ENCODE data around the gene TMEM164. TPM values are rescaled to one million over a fixed set of nuclear protein-coding genes. Genes with fewer than 3 reads are reported as not detected.
A peak's percentile ranks its signal among the peaks of the same experiment; 100 is the strongest.

The TMEM164 gene
- total RNA-seq, 1 donor from 2014 or later, result 48.3 TPM

DNA sequence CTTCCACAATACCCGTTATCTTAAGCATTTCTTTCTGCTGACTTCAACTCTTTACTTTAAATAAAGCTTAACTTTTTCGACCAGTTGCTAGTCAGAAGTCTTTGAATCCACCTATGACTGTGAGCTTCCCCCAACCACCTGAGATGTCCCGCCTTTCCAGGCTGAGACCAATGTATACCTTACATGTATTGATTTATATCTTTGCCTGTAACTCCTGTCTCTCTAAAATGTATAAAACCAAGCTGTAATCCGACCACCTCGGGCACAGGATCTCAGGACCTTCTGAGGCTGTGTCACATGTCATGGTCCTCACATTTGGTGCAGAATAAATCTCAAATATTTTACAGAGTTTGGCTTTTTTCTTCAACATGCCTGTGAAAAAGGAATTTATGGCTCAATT, 2.9 kb upstream of the TMEM164 start:
- no peaks in the 10 kb centered on the region for H3K36me3 ChIP-seq
- H3K4me1 ChIP-seq, result peaks cover 17% of the 10 kb centered on the region
- no peak overlapping the region for H3K27ac ChIP-seq (replicated peaks)
- H3K27me3 ChIP-seq (ENCODE audit: low read depth), result no peaks in the 10 kb centered on the region
- intact Hi-C loops (cut with micrococcal nuclease), result no loop called here
- no peak for DNase-seq
- TF ChIP-seq, protein P1, sequence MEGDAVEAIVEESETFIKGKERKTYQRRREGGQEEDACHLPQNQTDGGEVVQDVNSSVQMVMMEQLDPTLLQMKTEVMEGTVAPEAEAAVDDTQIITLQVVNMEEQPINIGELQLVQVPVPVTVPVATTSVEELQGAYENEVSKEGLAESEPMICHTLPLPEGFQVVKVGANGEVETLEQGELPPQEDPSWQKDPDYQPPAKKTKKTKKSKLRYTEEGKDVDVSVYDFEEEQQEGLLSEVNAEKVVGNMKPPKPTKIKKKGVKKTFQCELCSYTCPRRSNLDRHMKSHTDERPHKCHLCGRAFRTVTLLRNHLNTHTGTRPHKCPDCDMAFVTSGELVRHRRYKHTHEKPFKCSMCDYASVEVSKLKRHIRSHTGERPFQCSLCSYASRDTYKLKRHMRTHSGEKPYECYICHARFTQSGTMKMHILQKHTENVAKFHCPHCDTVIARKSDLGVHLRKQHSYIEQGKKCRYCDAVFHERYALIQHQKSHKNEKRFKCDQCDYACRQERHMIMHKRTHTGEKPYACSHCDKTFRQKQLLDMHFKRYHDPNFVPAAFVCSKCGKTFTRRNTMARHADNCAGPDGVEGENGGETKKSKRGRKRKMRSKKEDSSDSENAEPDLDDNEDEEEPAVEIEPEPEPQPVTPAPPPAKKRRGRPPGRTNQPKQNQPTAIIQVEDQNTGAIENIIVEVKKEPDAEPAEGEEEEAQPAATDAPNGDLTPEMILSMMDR (IDR thresholded peaks at IDR 0.05; ENCODE audit: borderline replicate concordance), result no peak
- H3K9me3 ChIP-seq (replicated peaks), result no peaks in the 10 kb centered on the region
- H3K4me3 ChIP-seq, result no peak overlapping the region

DNA sequence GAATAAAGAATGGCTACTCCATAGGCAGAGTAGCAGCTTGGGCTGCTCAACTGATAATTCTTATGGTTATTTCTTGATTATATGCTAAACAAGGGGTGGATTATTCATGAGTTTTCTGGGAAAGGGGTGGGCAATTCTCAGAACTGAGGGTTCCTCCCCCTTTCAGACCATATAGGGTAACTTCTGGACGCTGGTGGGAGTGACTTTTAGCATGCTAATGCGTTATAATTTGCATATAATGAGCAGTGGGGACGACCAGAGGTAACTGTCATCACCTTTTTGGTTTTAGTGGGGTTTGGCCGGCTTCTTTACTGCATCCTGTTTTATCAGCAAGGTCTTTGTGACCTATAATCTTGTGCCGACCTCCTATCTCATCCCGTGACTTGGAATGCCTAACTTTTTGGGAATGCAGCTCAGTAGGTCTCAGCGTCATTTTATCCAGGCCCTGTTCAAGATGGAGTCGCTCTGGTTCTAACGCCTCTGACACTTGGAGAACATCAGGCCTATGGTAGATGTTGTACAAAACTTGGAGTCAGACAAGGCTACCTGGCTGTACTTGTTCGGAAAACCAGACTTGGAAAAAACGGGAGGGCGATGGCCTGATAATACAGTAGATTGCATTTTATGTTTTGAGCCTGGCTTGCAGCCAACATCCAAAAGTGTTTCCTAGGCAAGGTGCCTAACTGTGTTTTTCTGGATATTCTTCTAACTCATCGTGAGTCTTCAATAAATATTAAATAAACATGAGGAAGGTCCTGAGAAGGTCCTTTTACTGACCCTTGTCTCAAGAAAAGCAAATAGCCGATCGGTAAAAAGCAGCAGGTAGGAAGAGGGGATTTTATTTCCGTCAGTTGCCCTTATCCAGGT, 1.8 kb upstream of the TMEM164 start:
- Histone ChIP-seq H3K36me3 (no peaks in the 10 kb centered on the region), H3K9me3 (replicated peaks) (no peaks in the 10 kb centered on the region), H3K27me3 (ENCODE audit: low read depth) (no peaks in the 10 kb centered on the region), H3K4me1 (peaks cover 27% of the 10 kb centered on the region), H3K27ac (replicated peaks) (peak overlapping the region; percentile 94), H3K4me3 (no peak overlapping the region)
- no peak for DNase-seq
- TF ChIP-seq, protein P1 (IDR thresholded peaks at IDR 0.05; ENCODE audit: borderline replicate concordance), result no peak
- intact Hi-C loops (cut with micrococcal nuclease), result no loop called here

DNA sequence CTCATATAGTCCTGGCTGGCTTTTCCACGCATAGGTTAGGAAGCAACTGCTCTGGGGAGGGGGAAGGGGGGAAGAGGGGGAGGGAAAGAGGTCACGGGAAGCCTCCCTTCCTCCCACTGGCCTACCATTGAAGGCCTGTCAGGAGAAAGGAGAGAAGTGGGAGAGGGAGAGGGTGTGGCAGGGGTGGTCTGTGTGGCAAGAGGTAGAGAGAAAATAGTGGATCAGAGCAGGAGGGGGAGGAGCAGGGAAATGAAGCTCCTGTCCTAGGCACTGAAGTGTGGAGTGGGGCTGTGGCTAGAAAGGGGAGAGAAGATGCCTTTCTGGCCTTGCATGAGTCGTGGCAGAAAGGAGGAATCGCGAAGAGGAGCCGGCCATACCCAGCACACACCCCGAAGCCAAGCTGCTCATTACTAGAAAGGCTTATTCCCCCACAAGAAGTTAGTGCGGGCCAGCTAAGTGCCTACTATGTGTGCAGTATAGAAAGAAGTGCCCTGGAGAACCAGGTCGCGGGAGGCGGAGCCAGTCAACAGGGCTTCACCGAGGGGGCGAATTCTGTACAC, 1.1 kb upstream of the TMEM164 start:
- TF ChIP-seq, protein P1 (IDR thresholded peaks at IDR 0.05; ENCODE audit: borderline replicate concordance), result no peak
- H3K27me3 ChIP-seq (ENCODE audit: low read depth), result no peaks in the 10 kb centered on the region
- H3K4me1 ChIP-seq, result peaks cover 35% of the 10 kb centered on the region
- H3K27ac ChIP-seq (replicated peaks), result peak overlapping the region; percentile 94
- DNase-seq, result no peak
- no peaks in the 10 kb centered on the region for H3K36me3 ChIP-seq
- H3K4me3 ChIP-seq, result peak overlapping the region; percentile 74
- H3K9me3 ChIP-seq (replicated peaks), result no peaks in the 10 kb centered on the region
- intact Hi-C loops (cut with micrococcal nuclease), result no loop called here

DNA sequence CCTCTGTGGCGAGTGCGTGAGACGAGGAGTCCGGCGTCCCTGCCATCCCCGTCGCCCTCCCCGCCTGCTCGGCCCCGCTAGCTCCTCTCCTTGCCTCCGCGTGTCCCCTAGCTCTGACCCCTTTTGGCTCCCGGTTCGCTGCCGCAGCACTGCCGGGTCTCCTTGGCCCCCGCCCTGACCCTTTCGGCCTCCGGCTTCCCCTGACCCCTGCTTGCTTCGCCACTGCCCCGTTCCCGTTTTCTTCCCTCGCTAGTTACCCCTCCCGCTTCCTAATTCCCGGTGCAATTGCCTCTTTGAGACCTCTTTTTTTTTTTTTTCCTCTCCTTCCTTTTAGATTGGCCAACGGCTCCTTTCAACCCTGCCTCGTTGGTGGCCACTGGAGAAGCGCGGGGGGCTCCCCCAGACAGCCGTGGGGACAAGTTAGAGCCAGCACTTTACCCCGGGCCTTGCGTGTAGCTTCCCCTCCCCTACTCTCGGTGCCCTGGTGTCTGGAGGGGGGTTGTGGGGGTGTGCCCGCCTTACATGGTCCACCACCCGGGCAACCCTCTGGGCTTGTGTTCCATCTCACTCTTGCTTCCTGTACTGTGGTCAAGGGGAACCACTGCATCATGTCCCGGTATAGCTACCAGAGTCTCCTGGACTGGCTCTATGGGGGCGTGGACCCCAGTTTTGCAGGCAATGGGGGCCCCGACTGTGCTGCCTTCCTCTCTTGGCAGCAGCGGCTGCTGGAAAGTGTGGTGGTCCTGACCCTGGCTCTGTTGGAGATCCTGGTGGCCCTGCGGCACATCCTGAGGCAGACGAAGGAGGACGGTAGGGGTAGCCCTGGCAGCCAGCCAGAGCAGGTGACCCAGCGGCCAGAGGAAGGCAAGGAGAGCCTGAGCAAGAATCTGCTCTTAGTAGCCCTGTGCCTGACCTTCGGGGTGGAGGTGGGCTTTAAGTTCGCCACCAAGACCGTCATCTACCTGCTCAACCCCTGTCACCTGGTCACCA, 548 bp downstream of the TMEM164 start:
- peak overlapping the region; percentile 94 for H3K27ac ChIP-seq (replicated peaks)
- TF ChIP-seq, protein P1 (IDR thresholded peaks at IDR 0.05; ENCODE audit: borderline replicate concordance), result no peak
- H3K36me3 ChIP-seq, result no peaks in the 10 kb centered on the region
- peaks cover 44% of the 10 kb centered on the region for H3K4me1 ChIP-seq
- no peaks in the 10 kb centered on the region for H3K27me3 ChIP-seq (ENCODE audit: low read depth)
- no peaks in the 10 kb centered on the region for H3K9me3 ChIP-seq (replicated peaks)
- peak overlapping the region; percentile 74 for H3K4me3 ChIP-seq
- peak; percentile 18 for DNase-seq
- intact Hi-C loops (cut with micrococcal nuclease), result no loop called here

DNA sequence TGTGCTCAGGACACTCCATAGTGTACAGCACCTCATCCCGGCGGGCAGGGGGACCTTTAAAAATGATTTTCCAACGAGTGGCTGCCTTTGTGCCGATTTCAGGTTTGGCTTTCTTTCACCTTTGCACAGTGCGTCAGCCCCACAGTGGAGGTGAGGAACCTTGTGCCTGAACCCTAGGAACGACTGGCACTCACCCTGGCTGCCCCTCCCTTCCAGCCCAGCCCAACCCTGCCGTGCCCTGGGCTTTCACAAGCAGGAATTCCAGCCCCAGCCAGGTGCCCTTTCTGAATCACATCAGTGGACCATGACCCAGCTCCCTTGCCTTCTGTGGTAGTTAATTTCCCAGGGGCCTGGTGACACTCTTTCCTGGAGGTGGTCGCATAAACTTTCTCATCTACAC, 1.3 kb downstream of the TMEM164 start:
- Histone ChIP-seq H3K4me3 (peak overlapping the region; percentile 74), H3K27me3 (ENCODE audit: low read depth) (no peaks in the 10 kb centered on the region), H3K27ac (replicated peaks) (peak overlapping the region; percentile 94), H3K4me1 (peaks cover 44% of the 10 kb centered on the region), H3K36me3 (no peaks in the 10 kb centered on the region), H3K9me3 (replicated peaks) (no peaks in the 10 kb centered on the region)
- TF ChIP-seq, protein P1 (IDR thresholded peaks at IDR 0.05; ENCODE audit: borderline replicate concordance), result no peak
- no peak for DNase-seq
- intact Hi-C loops (cut with micrococcal nuclease), result no loop called here

Measured in left ventricle myocardium inferior (tissue), 1 donor.